Raji (cell line): ENCODE measurements around the gene WDR89.

ENCODE experiments used
- POLR2A ChIP-seq: IDR thresholded peaks from 2 replicates; pipeline ENCODE4 v1.6.1; 2011; ENCODE audit warnings: low read depth, low read length, control low read depth; ENCODE audit not compliant: insufficient read depth

WDR89 gene

DNA sequence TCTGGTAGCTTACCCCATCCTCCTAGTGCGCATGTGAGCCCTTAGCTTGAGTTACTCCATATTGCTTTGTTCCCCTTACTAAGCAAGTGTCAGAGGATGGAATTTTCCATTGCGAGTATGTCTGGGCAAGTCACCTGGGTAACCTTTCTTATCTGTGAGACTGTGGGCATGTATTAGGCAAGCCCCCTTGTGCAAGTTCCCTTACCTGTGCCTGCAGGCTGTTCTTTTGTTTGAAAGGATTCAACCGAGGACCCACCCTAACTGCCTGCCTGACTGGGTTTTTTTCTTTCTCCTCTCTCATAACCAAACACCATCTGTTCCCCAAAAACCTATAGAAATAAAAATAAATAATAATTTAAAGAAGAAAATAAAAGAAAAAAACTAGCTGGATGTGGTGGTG lies 76.2 kb downstream of the WDR89 start:
- no peak for TF ChIP-seq POLR2A

GRCh38 chr14:63564318-63564717 lies 77.4 kb downstream of the WDR89 start:
- TF ChIP-seq POLR2A: no peak

DNA sequence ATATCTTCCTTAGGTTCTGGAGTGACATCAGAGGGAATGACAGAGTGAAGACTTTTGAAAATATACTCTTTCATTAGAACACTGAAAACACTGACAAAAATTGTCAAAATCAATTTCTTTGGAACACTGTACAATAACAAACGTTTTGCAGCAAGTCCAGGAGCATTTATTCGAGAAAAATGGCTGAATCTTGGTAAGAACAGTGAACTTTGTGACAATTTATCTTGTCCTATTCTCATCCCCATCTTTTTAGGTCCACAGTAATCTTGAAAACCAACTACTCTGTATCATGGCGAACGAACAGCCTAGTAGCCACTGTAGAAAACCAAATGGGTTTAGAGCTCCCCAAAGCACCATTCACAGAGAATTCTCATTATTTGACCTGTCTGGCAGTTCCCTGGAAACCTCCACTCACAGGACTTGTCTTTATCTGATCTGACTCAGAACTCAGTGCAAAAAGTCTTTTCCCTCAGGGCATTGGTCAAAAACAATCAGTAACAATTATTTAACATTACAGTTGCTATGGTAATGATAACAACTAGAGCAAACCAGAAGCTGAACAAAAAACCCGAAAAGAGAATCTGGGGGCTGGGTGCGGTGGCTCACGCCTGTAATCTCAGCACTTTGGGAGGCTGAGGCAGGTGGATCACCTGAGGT lies 78.2 kb downstream of the WDR89 start:
- TF ChIP-seq POLR2A: no peak

GRCh38 chr14:63562405-63562804 lies 79.3 kb downstream of the WDR89 start:
- no peak for TF ChIP-seq POLR2A

DNA sequence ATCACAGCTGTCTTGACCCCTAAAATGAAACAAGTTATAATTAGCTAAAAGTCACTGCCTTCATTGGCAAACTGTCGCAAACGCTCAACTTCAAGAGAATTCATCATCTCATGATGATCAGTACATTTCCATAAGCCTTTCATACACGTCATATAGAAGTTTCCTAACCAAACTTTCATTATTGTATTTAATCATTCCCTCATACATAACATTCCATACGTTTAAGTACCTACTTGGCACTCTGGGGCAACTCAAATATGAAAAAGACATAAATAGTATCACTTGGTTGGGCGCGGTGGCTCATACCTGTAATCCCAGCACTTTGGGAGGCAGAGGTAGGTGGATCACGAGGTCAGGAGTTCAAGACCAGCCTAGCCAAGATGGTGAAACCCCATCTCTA lies 86.1 kb downstream of the WDR89 start:
- TF ChIP-seq POLR2A: no peak

- TF ChIP-seq POLR2A: no peak
These were observed 90.3 kb downstream of the WDR89 start for GRCh38 chr14:63551332-63551731.

DNA sequence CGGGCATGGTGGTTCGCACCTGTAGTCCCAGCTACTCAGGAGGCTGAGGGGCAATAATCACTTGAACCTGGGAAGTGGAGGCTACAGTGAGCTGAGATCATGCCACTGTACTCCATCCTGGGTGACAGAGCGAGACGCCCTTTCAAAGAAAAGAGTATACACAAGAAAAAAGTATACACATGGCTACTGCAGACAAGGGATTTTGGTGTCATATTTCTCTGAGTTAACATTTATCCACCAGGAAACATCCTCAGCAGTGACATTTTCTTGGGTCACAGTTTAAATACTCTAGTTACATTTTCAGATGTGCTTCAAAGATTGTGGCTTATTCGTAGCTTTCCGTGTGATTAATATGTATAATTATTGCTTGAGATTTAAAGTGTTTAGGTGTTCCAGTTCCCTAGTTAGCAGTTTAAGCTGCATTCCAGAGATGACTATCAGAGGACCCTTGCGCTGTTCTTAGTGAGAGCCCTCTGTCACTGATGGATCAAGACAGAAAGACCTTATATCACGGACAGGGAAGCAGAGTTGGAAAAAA lies 93.8 kb downstream of the WDR89 start:
- TF ChIP-seq POLR2A: no peak
